HepG2 (cell line): ENCODE measurements around the gene HMBS. TPM values are rescaled to one million over a fixed set of nuclear protein-coding genes. Genes with fewer than 3 reads are reported as not detected.

ENCODE experiments used
- AHDC1 ChIP-seq: sonication (generic); formaldehyde crosslinking; IDR thresholded peaks from 2 replicates; pipeline ENCODE4 v1.5.1; 2020; ENCODE audit warnings: mild to moderate bottlenecking, missing genetic modification reagents, borderline replicate concordance
- AHR ChIP-seq: IDR thresholded peaks from 2 replicates; pipeline ENCODE4 v1.6.1; 2018; ENCODE audit warnings: missing genetic modification reagents, missing compliant biosample characterization
- CSRNP1 ChIP-seq: sonication (generic); formaldehyde crosslinking; IDR thresholded peaks from 2 replicates; pipeline ENCODE4 v1.8.1; 2023; ENCODE audit warnings: mild to moderate bottlenecking, missing genetic modification reagents
- DMTF1 ChIP-seq: sonication (generic); formaldehyde crosslinking; IDR thresholded peaks from 2 replicates; pipeline ENCODE4 v1.4.0; 2020; ENCODE audit warnings: mild to moderate bottlenecking, missing genetic modification reagents
- FOXK1 ChIP-seq: sonication (generic); formaldehyde crosslinking; IDR thresholded peaks from 2 replicates; pipeline ENCODE4 v1.4.0; 2020; ENCODE audit warnings: low read depth, missing genetic modification reagents, borderline replicate concordance
- NFKBIZ ChIP-seq: IDR thresholded peaks from 2 replicates; pipeline ENCODE4 v1.6.1; 2018; ENCODE audit warnings: missing genetic modification reagents, missing compliant biosample characterization
- PCBP2 ChIP-seq: fragments of 200-400 bp; formaldehyde crosslinking; optimal IDR thresholded peaks from 2 replicates; pipeline ENCODE3; 2018; ENCODE audit warnings: low read length, low read depth; ENCODE audit not compliant: poor library complexity, severe bottlenecking
- POGZ ChIP-seq: sonication (generic); formaldehyde crosslinking; IDR thresholded peaks from 2 replicates; pipeline ENCODE4 v1.4.0; 2020; ENCODE audit warnings: mild to moderate bottlenecking, missing genetic modification reagents
- POLR2G ChIP-seq: fragments of 200-400 bp; formaldehyde crosslinking; IDR thresholded peaks from 2 replicates; pipeline ENCODE4 v1.6.1; 2018; ENCODE audit warnings: mild to moderate bottlenecking, low read depth, low read length, moderate library complexity
- REPIN1 ChIP-seq: sonication (generic); formaldehyde crosslinking; IDR thresholded peaks from 2 replicates; pipeline ENCODE4 v1.8.0; 2022; ENCODE audit warnings: missing genetic modification reagents, low read depth, mild to moderate bottlenecking, borderline replicate concordance
- SP2 ChIP-seq: sonication (generic); formaldehyde crosslinking; IDR thresholded peaks from 2 replicates; pipeline ENCODE4 v1.5.1; 2020; ENCODE audit warnings: mild to moderate bottlenecking, missing genetic modification reagents
- U2AF1 ChIP-seq: fragments of 200-400 bp; formaldehyde crosslinking; optimal IDR thresholded peaks from 2 replicates; pipeline ENCODE3; 2017; ENCODE audit warnings: mild to moderate bottlenecking, low read depth, low read length
- ZBTB49 ChIP-seq: sonication (generic); formaldehyde crosslinking; IDR thresholded peaks from 2 replicates; pipeline ENCODE4 v1.4.0; 2020; ENCODE audit warnings: missing genetic modification reagents, borderline replicate concordance
- ZNF616 ChIP-seq: sonication (generic); formaldehyde crosslinking; IDR thresholded peaks from 2 replicates; pipeline ENCODE4 v1.5.0; 2020; ENCODE audit warnings: low read depth, mild to moderate bottlenecking, missing genetic modification reagents
- ZNF781 ChIP-seq: sonication (generic); formaldehyde crosslinking; IDR thresholded peaks from 2 replicates; pipeline ENCODE4 v1.5.1; 2020; ENCODE audit warnings: borderline replicate concordance, mild to moderate bottlenecking, missing genetic modification reagents; ENCODE audit errors: not compliant biosample characterization
- polyA plus RNA-seq, 8 experiments: library from polyadenylated mRNA; depleted of rRNA in 3 of 8; stranded (reverse) in 7 of 8; unstranded in 1 of 8; fragments of >200 nt; fragmentation: Illumina TruSeq in 4 of 8; extraction: Trizol in 4 of 8; gene quantifications; 2 replicates each; pipeline versions ENCODE4 v1.2.1 to v1.2.3, GENCODE V29; 2011 to 2016; ENCODE audit warnings: low read depth in 4 of 8, missing spikeins in 1 of 8, mixed read lengths in 1 of 8; ENCODE audit not compliant: insufficient read depth in 1 of 8
- total RNA-seq, 5 experiments: library from RNA; depleted of rRNA; stranded (reverse); fragments of >200 nt; fragmentation: Illumina TruSeq; extraction: Trizol; gene quantifications; 2 replicates each; pipeline ENCODE4 v1.2.3, GENCODE V29; 2016; ENCODE audit warnings: low read depth in 1 of 5

Gene HMBS
- total and polyA plus RNA-seq, 2 of the 13 experiments (the other 11 are each of a cell fraction or from before 2014, with no cell fraction given) = 9.4 to 46.9 TPM

- peak; percentile 52 for TF ChIP-seq AHDC1 (CRISPR knock-in tag)
- TF ChIP-seq POGZ (CRISPR knock-in tag) = peak; percentile 87
- TF ChIP-seq CSRNP1 (CRISPR knock-in tag) = peak; percentile 91
- no peak for TF ChIP-seq PCBP2
- peak; percentile 83 for TF ChIP-seq SP2
- TF ChIP-seq NFKBIZ (CRISPR knock-in tag) = no peak
- peak; percentile 91 for TF ChIP-seq REPIN1 (CRISPR knock-in tag)
- peak; percentile 63 for TF ChIP-seq ZNF781 (CRISPR knock-in tag)
- TF ChIP-seq U2AF1 = peak; percentile 47
- TF ChIP-seq FOXK1 (CRISPR knock-in tag) = no peak; the same call in 1 of the 2 replicates
- no peak for TF ChIP-seq ZNF616 (CRISPR knock-in tag)
- TF ChIP-seq AHR (CRISPR knock-in tag) = no peak
- peak; percentile 100 for TF ChIP-seq POLR2G
- no peak for TF ChIP-seq ZBTB49 (CRISPR knock-in tag)
- no peak for TF ChIP-seq DMTF1 (CRISPR knock-in tag)
These were observed 10.6 kb downstream of the HMBS start (continued) for GRCh38 chr11:119095066-119095880.
